Measurements from ENCODE around the gene OSMR. TPM values are rescaled to one million over a fixed set of nuclear protein-coding genes. Genes with fewer than 3 reads are reported as not detected.

The OSMR gene
- total and polyA plus RNA-seq, 2 donors (not counting 3 experiments of a cell fraction or from before 2014, with no cell fraction given): 6.1 to 19.7 TPM

DNA sequence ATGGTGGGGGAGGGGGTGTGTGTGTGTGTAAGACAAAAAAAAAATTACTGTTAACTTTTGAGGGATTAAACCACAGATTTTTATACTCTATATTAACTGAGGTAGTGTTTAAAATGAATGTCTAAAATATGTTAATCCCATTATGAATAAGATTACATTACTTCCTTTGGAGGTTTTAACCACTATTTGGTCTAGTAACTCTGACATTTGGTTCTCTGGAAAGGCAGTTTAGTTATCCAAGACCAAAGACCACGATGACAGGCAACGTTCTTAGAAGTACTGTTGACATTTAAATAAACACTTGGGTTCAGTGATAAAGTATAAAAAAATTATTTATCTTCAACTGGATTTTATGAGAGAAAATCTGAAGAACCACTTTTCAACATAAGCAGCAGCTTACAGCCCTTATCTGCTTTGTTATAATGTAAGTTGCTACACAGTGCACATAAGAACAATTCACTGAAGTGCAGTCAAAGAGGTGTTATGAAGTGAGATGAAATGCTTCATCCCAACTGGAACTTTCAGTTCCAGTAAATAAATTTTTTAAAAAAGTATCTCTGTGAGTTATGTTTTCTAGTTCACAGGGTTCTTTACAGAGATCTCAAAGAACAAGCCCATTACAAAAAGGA, 94.5 kb downstream of the OSMR start:
- Histone ChIP-seq H3K4me1 (ENCODE audit: control insufficient read depth, extremely low read depth, insufficient read depth, low read length) (no peaks in the 10 kb centered on the region), H3K9ac (replicated peaks; ENCODE audit: extremely low read depth, insufficient read depth, low read length) (no peak overlapping the region), H3K27me3 (ENCODE audit: control insufficient read depth in 2 of 2, insufficient read depth in 2 of 2, low read length in 2 of 2) (no peaks in the 10 kb centered on the region), H3K9me3 (replicated peaks; ENCODE audit: control insufficient read depth, insufficient read depth, low read length) (no peaks in the 10 kb centered on the region), H3K4me2 (ENCODE audit: insufficient read depth, low read length) (no peak overlapping the region), H3K4me3 (replicated peaks in 1 of 3; ENCODE audit: insufficient read depth in 1 of 3, low read depth in 1 of 3, low read length in 3 of 3) (no peak overlapping the region), H3K27ac (ENCODE audit: insufficient read depth, low read depth, low read length) (no peak overlapping the region), H4K20me1 (replicated peaks; ENCODE audit: control insufficient read depth, extremely low read depth, insufficient read depth, low read length) (no peaks in the 10 kb centered on the region), H2AFZ (ENCODE audit: low read depth, low read length) (no peak overlapping the region), H3K9me1 (replicated peaks; ENCODE audit: control insufficient read depth, extremely low read depth, insufficient read depth, low read length) (no peaks in the 10 kb centered on the region), H3K79me2 (ENCODE audit: control insufficient read depth, insufficient read depth, low read length) (no peaks in the 10 kb centered on the region), H3K36me3 (ENCODE audit: control insufficient read depth in 2 of 2, extremely low read depth in 1 of 2, insufficient read depth in 2 of 2, low read length in 2 of 2) (peaks cover 3 to 4% of the 10 kb centered on the region in 2 experiments)
- intact Hi-C loops (cut with micrococcal nuclease) (no loop called here), dilution Hi-C loops (cut with MboI; ENCODE audit: extremely low pct_ligation_motif_present, low sequenced_read_pairs) (no loop called here)
- DNase-seq (ENCODE audit: low read depth, low spot score): no peak
- no TSS peak for BruUV-seq (replicated peaks)
- CTCF ChIA-PET: no interaction called here
- POLR2A ChIA-PET: no interaction called here
- FAIRE-seq: no peak
- TF ChIP-seq GATA2 (IDR thresholded peaks at IDR 0.05; ENCODE audit: insufficient read depth, insufficient read length, low read depth, low read length) (no peak), MYC (IDR thresholded peaks at IDR 0.05; ENCODE audit: low read depth, low read length) (no peak), JUN (IDR thresholded peaks at IDR 0.05; ENCODE audit: borderline replicate concordance, insufficient read depth, insufficient read length, low read depth) (no peak), POLR2AphosphoS5 (IDR thresholded peaks at IDR 0.05; ENCODE audit: insufficient read depth, low read depth, low read length) (no peak), POLR2A (IDR thresholded peaks at IDR 0.05; ENCODE audit: low read depth, low read length) (no peak), FOS (IDR thresholded peaks at IDR 0.05; ENCODE audit: borderline replicate concordance, insufficient read depth, low read length) (no peak)
- TF ChIP-seq, protein P1, sequence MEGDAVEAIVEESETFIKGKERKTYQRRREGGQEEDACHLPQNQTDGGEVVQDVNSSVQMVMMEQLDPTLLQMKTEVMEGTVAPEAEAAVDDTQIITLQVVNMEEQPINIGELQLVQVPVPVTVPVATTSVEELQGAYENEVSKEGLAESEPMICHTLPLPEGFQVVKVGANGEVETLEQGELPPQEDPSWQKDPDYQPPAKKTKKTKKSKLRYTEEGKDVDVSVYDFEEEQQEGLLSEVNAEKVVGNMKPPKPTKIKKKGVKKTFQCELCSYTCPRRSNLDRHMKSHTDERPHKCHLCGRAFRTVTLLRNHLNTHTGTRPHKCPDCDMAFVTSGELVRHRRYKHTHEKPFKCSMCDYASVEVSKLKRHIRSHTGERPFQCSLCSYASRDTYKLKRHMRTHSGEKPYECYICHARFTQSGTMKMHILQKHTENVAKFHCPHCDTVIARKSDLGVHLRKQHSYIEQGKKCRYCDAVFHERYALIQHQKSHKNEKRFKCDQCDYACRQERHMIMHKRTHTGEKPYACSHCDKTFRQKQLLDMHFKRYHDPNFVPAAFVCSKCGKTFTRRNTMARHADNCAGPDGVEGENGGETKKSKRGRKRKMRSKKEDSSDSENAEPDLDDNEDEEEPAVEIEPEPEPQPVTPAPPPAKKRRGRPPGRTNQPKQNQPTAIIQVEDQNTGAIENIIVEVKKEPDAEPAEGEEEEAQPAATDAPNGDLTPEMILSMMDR (IDR thresholded peaks at IDR 0.05; ENCODE audit: extremely low read depth in 1 of 2, insufficient read depth in 1 of 2, low read depth in 1 of 2, low read length in 2 of 2): no peak
- TF ChIP-seq, protein P2, sequence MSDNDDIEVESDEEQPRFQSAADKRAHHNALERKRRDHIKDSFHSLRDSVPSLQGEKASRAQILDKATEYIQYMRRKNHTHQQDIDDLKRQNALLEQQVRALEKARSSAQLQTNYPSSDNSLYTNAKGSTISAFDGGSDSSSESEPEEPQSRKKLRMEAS (IDR thresholded peaks at IDR 0.05; ENCODE audit: insufficient read depth, insufficient read length): no peak
